ENCODE measurements around the gene TM7SF3. TPM values are rescaled to one million over a fixed set of nuclear protein-coding genes. Genes with fewer than 3 reads are reported as not detected.
A peak's percentile ranks its signal among the peaks of the same experiment; 100 is the strongest.
"Not testable (repeated sequence)": the region's sequence is repeated elsewhere in the genome, so short reads cannot be mapped to it uniquely, and the experiment has no call there.

TM7SF3 gene
- total RNA-seq, 2 experiments from 2014 or later: 39.1 to 42.8 TPM

- no peaks in the 10 kb centered on the region for H3K27me3 Mint-ChIP-seq (ENCODE audit: low read depth)
- H3K27ac Mint-ChIP-seq: no peak overlapping the region
- H3K4me3 Mint-ChIP-seq: no peak overlapping the region
- CTCF ChIA-PET: interaction anchor here (0.7 to 0.9 kb wide), 2 partner anchors 12 to 282 kb away, joined by 3 read pairs; partner anchors contain the start of gene MED21
- intact Hi-C loops (cut with micrococcal nuclease): loop anchor here (5.0 kb wide), 1 partner anchor 668 kb away; no protein-coding TSS in a partner anchor
- no peaks in the 10 kb centered on the region for H3K9me3 Mint-ChIP-seq
- H3K4me1 Mint-ChIP-seq (ENCODE audit: low read depth): no peaks in the 10 kb centered on the region
- no peak for DNase-seq
- H3K36me3 Mint-ChIP-seq (ENCODE audit: low read depth): peaks cover 40% of the 10 kb centered on the region
These were observed 20.6 kb upstream of the TM7SF3 start for GRCh38 chr12:27034607-27035293.

GRCh38 chr12:27032679-27033078, 18.5 kb upstream of the TM7SF3 start:
- CTCF ChIA-PET: no interaction called here
- Mint-ChIP-seq H3K9me3 (no peaks in the 10 kb centered on the region), H3K27ac (no peak overlapping the region), H3K4me1 (ENCODE audit: low read depth) (no peaks in the 10 kb centered on the region), H3K4me3 (no peak overlapping the region), H3K27me3 (ENCODE audit: low read depth) (no peaks in the 10 kb centered on the region), H3K36me3 (ENCODE audit: low read depth) (peaks cover 38% of the 10 kb centered on the region)
- DNase-seq: no peak
- intact Hi-C loops (cut with micrococcal nuclease): no loop called here

GRCh38 chr12:27031531-27031930, 17.3 kb upstream of the TM7SF3 start:
- Mint-ChIP-seq H3K4me1 (ENCODE audit: low read depth) (peaks cover 3% of the 10 kb centered on the region), H3K4me3 (no peak overlapping the region), H3K36me3 (ENCODE audit: low read depth) (peaks cover 37% of the 10 kb centered on the region), H3K27me3 (ENCODE audit: low read depth) (no peaks in the 10 kb centered on the region), H3K9me3 (no peaks in the 10 kb centered on the region), H3K27ac (no peak overlapping the region)
- CTCF ChIA-PET: interaction anchor here (0.9 kb wide), 1 partner anchor 17 kb away, joined by 3 read pairs; no protein-coding TSS in a partner anchor
- no peak for DNase-seq
- intact Hi-C loops (cut with micrococcal nuclease): no loop called here

GRCh38 chr12:27026257-27026656, 12.1 kb upstream of the TM7SF3 start:
- CTCF ChIA-PET: interaction anchor here (0.6 kb wide), 2 partner anchors 100 to 561 kb away, joined by 3 to 4 read pairs; no protein-coding TSS in a partner anchor
- no peaks in the 10 kb centered on the region for H3K27me3 Mint-ChIP-seq (ENCODE audit: low read depth)
- no peak overlapping the region for H3K27ac Mint-ChIP-seq
- DNase-seq: no peak
- no peak overlapping the region for H3K4me3 Mint-ChIP-seq
- peaks cover 14% of the 10 kb centered on the region for H3K36me3 Mint-ChIP-seq (ENCODE audit: low read depth)
- intact Hi-C loops (cut with micrococcal nuclease): loop anchor here (10.0 kb wide), 1 partner anchor 799 kb away; no protein-coding TSS in a partner anchor
- no peaks in the 10 kb centered on the region for H3K9me3 Mint-ChIP-seq
- H3K4me1 Mint-ChIP-seq (ENCODE audit: low read depth): peaks cover 30% of the 10 kb centered on the region

GRCh38 chr12:27025116-27025515, 10.9 kb upstream of the TM7SF3 start:
- no peak for DNase-seq
- Mint-ChIP-seq H3K4me1 (ENCODE audit: low read depth) (peaks cover 30% of the 10 kb centered on the region), H3K4me3 (no peak overlapping the region), H3K9me3 (no peaks in the 10 kb centered on the region), H3K27ac (no peak overlapping the region), H3K27me3 (ENCODE audit: low read depth) (no peaks in the 10 kb centered on the region), H3K36me3 (ENCODE audit: low read depth) (peaks cover 11% of the 10 kb centered on the region)
- intact Hi-C loops (cut with micrococcal nuclease): loop anchor here (10.0 kb wide), 1 partner anchor 800 kb away; no protein-coding TSS in a partner anchor
- CTCF ChIA-PET: interaction anchor here (1.6 to 2.2 kb wide), 2 partner anchors 9 to 281 kb away, joined by 6 to 10 read pairs; no protein-coding TSS in a partner anchor

GRCh38 chr12:27024291-27024690, 10.1 kb upstream of the TM7SF3 start:
- CTCF ChIA-PET: interaction anchor here (1.1 to 2.2 kb wide), 3 partner anchors 8 to 282 kb away, joined by 3 to 10 read pairs (median 6); no protein-coding TSS in a partner anchor
- Mint-ChIP-seq H3K27me3 (ENCODE audit: low read depth) (no peaks in the 10 kb centered on the region), H3K27ac (no peak overlapping the region), H3K4me3 (no peak overlapping the region), H3K4me1 (ENCODE audit: low read depth) (peaks cover 30% of the 10 kb centered on the region), H3K9me3 (no peaks in the 10 kb centered on the region), H3K36me3 (ENCODE audit: low read depth) (peaks cover 8% of the 10 kb centered on the region)
- intact Hi-C loops (cut with micrococcal nuclease): loop anchor here (10.0 kb wide), 1 partner anchor 801 kb away; no protein-coding TSS in a partner anchor
- DNase-seq: no peak

GRCh38 chr12:27020761-27021160, 6.6 kb upstream of the TM7SF3 start:
- peaks cover 29% of the 10 kb centered on the region for H3K4me1 Mint-ChIP-seq (ENCODE audit: low read depth)
- no peaks in the 10 kb centered on the region for H3K9me3 Mint-ChIP-seq
- CTCF ChIA-PET: interaction anchor here (0.6 to 1.1 kb wide), 2 partner anchors 223 to 360 kb away, joined by 4 to 5 read pairs; partner anchors contain the start of gene STK38L
- H3K27ac Mint-ChIP-seq: no peak overlapping the region
- H3K27me3 Mint-ChIP-seq (ENCODE audit: low read depth): no peaks in the 10 kb centered on the region
- H3K36me3 Mint-ChIP-seq (ENCODE audit: low read depth): no peaks in the 10 kb centered on the region
- intact Hi-C loops (cut with micrococcal nuclease): loop anchor here (10.0 kb wide), 1 partner anchor 804 kb away; no protein-coding TSS in a partner anchor
- no peak for DNase-seq
- no peak overlapping the region for H3K4me3 Mint-ChIP-seq

- no peak overlapping the region for H3K27ac Mint-ChIP-seq
- H3K4me1 Mint-ChIP-seq (ENCODE audit: low read depth): peaks cover 24% of the 10 kb centered on the region
- CTCF ChIA-PET: interaction anchor here (7.9 kb wide), 1 partner anchor 287 kb away, joined by 95 read pairs; no protein-coding TSS in a partner anchor
- no peaks in the 10 kb centered on the region for H3K27me3 Mint-ChIP-seq (ENCODE audit: low read depth)
- no peak for DNase-seq
- no peaks in the 10 kb centered on the region for H3K36me3 Mint-ChIP-seq (ENCODE audit: low read depth)
- no peak overlapping the region for H3K4me3 Mint-ChIP-seq
- intact Hi-C loops (cut with micrococcal nuclease): loop anchor here (5.0 kb wide), 1 partner anchor 634 kb away; no protein-coding TSS in a partner anchor
- no peaks in the 10 kb centered on the region for H3K9me3 Mint-ChIP-seq
These were observed 3.9 kb upstream of the TM7SF3 start for GRCh38 chr12:27018037-27018436.

- CTCF ChIA-PET: interaction anchor here (0.9 to 7.9 kb wide), 4 partner anchors 20 to 287 kb away, joined by 3 to 95 read pairs (median 6); no protein-coding TSS in a partner anchor
- H3K4me3 Mint-ChIP-seq; H3K27ac Mint-ChIP-seq; H3K27me3 Mint-ChIP-seq (ENCODE audit: low read depth); H3K36me3 Mint-ChIP-seq (ENCODE audit: low read depth); DNase-seq; H3K9me3 Mint-ChIP-seq: not testable (repeated sequence)
- H3K4me1 Mint-ChIP-seq (ENCODE audit: low read depth): peaks cover 25% of the 10 kb centered on the region
- intact Hi-C loops (cut with micrococcal nuclease): loop anchor here (5.0 kb wide), 1 partner anchor 635 kb away; no protein-coding TSS in a partner anchor
These were observed 3.1 kb upstream of the TM7SF3 start for GRCh38 chr12:27017163-27017823.

- no peak overlapping the region for H3K27ac Mint-ChIP-seq
- H3K9me3 Mint-ChIP-seq: no peaks in the 10 kb centered on the region
- CTCF ChIA-PET: interaction anchor here (0.5 to 7.9 kb wide), 28 partner anchors 9 to 1213 kb away, joined by 3 to 95 read pairs (median 4); partner anchors contain the start of gene STK38L
- intact Hi-C loops (cut with micrococcal nuclease): loop anchor here (1.0 to 5.0 kb wide), 9 partner anchors 108 to 901 kb away; partner anchors contain the start of gene BHLHE41
- H3K27me3 Mint-ChIP-seq (ENCODE audit: low read depth): no peaks in the 10 kb centered on the region
- H3K4me1 Mint-ChIP-seq (ENCODE audit: low read depth): peaks cover 36% of the 10 kb centered on the region
- no peak for DNase-seq
- no peak overlapping the region for H3K4me3 Mint-ChIP-seq
- peaks cover 2% of the 10 kb centered on the region for H3K36me3 Mint-ChIP-seq (ENCODE audit: low read depth)
These were observed 1.5 kb upstream of the TM7SF3 start for GRCh38 chr12:27015730-27016076.

GRCh38 chr12:27014859-27015729, 910 bp upstream of the TM7SF3 start:
- Mint-ChIP-seq H3K27me3 (ENCODE audit: low read depth) (no peaks in the 10 kb centered on the region), H3K4me3 (peak overlapping the region; percentile 91), H3K9me3 (no peaks in the 10 kb centered on the region), H3K27ac (peak overlapping the region; percentile 88), H3K4me1 (ENCODE audit: low read depth) (peaks cover 42% of the 10 kb centered on the region), H3K36me3 (ENCODE audit: low read depth) (peaks cover 4% of the 10 kb centered on the region)
- intact Hi-C loops (cut with micrococcal nuclease): loop anchor here (1.0 to 5.0 kb wide), 20 partner anchors 7 to 900 kb away; partner anchors contain the start of genes BHLHE41, FGFR1OP2, ITPR2 and MED21
- CTCF ChIA-PET: interaction anchor here (0.5 to 7.9 kb wide), 28 partner anchors 8 to 1212 kb away, joined by 3 to 95 read pairs (median 3); partner anchors contain the start of genes MED21 and STK38L
- no peak for DNase-seq
